Keratinocyte (primary cell): ENCODE measurements around the gene DDX49. TPM values are rescaled to one million over a fixed set of nuclear protein-coding genes. Genes with fewer than 3 reads are reported as not detected.

Source experiments
- DNase-seq: peaks from one replicate; pipeline ENCODE4 v3.0.0-alpha.2; 2011; ENCODE audit warnings: low read depth, missing footprints, low spot score
- FAIRE-seq: peaks from 2 replicates; lab custom pipeline; 2011; peaks lifted over from hg19 to GRCh38; lab: Jason Lieb, UNC
- H2AFZ ChIP-seq: 2 replicates; pipeline ENCODE4 v1.6.0; 2012; ENCODE audit warnings: low read length, control low read depth, inconsistent platforms; ENCODE audit not compliant: control insufficient read depth
- H3K27ac ChIP-seq: 2 replicates; pipeline ENCODE4 v1.5.1; 2011; ENCODE audit warnings: low read length; ENCODE audit not compliant: control insufficient read depth, insufficient read depth
- H3K27me3 ChIP-seq: 3 replicates; pipeline ENCODE4 v1.6.0; 2011; ENCODE audit warnings: low read length; ENCODE audit not compliant: control insufficient read depth, insufficient read depth; ENCODE audit errors: extremely low read depth
- H3K36me3 ChIP-seq, 2 experiments: 2 replicates in 1 of 2; 3 replicates in 1 of 2; pipeline ENCODE4 v1.5.1; 2011; ENCODE audit warnings: low read length in 2 of 2, mild to moderate bottlenecking in 1 of 2; ENCODE audit not compliant: control insufficient read depth in 2 of 2, insufficient read depth in 2 of 2; ENCODE audit errors: extremely low read depth in 1 of 2
- H3K4me1 ChIP-seq: 3 replicates; pipeline ENCODE4 v1.5.1; 2011; ENCODE audit warnings: low read length; ENCODE audit not compliant: control insufficient read depth, insufficient read depth; ENCODE audit errors: extremely low read depth
- H3K4me2 ChIP-seq: 3 replicates; pipeline ENCODE4 v1.6.0; 2011; ENCODE audit warnings: low read depth, low read length; ENCODE audit not compliant: control insufficient read depth, insufficient read depth; ENCODE audit errors: extremely low read depth
- H3K4me3 ChIP-seq, 3 experiments: fragments of 200-600 bp in 1 of 3; sonication (generic) in 1 of 3; 2 replicates in 2 of 3; 3 replicates in 1 of 3; pipeline ENCODE4 v1.5.1; 2011 to 2016; ENCODE audit warnings: low read length in 3 of 3, mild to moderate bottlenecking in 3 of 3, control low read depth in 2 of 3, inconsistent platforms in 1 of 3, low read depth in 1 of 3, mixed read lengths in 1 of 3, mixed run types in 1 of 3, moderate library complexity in 1 of 3; ENCODE audit not compliant: control insufficient read depth in 2 of 3, insufficient read depth in 2 of 3; ENCODE audit errors: extremely low read depth in 1 of 3
- H3K79me2 ChIP-seq: 2 replicates; pipeline ENCODE4 v1.6.0; 2012; ENCODE audit warnings: low read length; ENCODE audit not compliant: control insufficient read depth, insufficient read depth
- H3K9ac ChIP-seq: 3 replicates; pipeline ENCODE4 v1.6.0; 2011; ENCODE audit warnings: low read length; ENCODE audit not compliant: control insufficient read depth, insufficient read depth; ENCODE audit errors: extremely low read depth
- H3K9me1 ChIP-seq: 3 replicates; pipeline ENCODE4 v1.6.0; 2011; ENCODE audit warnings: low read length; ENCODE audit not compliant: control insufficient read depth, insufficient read depth; ENCODE audit errors: extremely low read depth
- H3K9me3 ChIP-seq: 2 replicates; pipeline ENCODE4 v1.5.1; 2012; ENCODE audit warnings: low read depth, low read length; ENCODE audit not compliant: control insufficient read depth
- H4K20me1 ChIP-seq: 3 replicates; pipeline ENCODE4 v1.6.0; 2011; ENCODE audit warnings: low read length; ENCODE audit not compliant: control insufficient read depth, insufficient read depth; ENCODE audit errors: extremely low read depth
- CTCF ChIP-seq, 3 experiments: IDR thresholded peaks in 1 of 3; conservative IDR thresholded peaks in 1 of 3; optimal IDR thresholded peaks in 1 of 3; 2 replicates in 2 of 3; 3 replicates in 1 of 3; pipeline versions ENCODE3 to v1.5.1; 2011; ENCODE audit warnings: low read length in 3 of 3, mild to moderate bottlenecking in 3 of 3, moderate library complexity in 2 of 3, control low read depth in 1 of 3, inconsistent platforms in 1 of 3; ENCODE audit not compliant: insufficient read depth in 2 of 3; ENCODE audit errors: extremely low read depth in 1 of 3
- EZH2 ChIP-seq: IDR thresholded peaks from one replicate; pipeline ENCODE4 v1.6.1; 2012; ENCODE audit warnings: inconsistent platforms, mild to moderate bottlenecking, low read length, moderate library complexity
- dilution Hi-C: fragments of 300-500 bp; cut with MboI; formaldehyde crosslinking; loops from one replicate; pipeline ENCODE4 v1.7.0; 2020; ENCODE audit warnings: low sequenced_read_pairs; ENCODE audit not compliant: extremely low pct_ligation_motif_present
- polyA plus RNA-seq, 5 experiments: library from polyadenylated mRNA; depleted of rRNA in 3 of 5; stranded (reverse) in 3 of 5; stranded (forward) in 1 of 5; unstranded in 1 of 5; fragments of >200 nt; gene quantifications; 1 replicate in 1 of 5; 2 replicates in 3 of 5; 3 replicates in 1 of 5; pipeline versions ENCODE4 v1.2.1 to v1.2.3, GENCODE V29; 2011 to 2012; ENCODE audit warnings: missing spikeins in 2 of 5, low read depth in 1 of 5, low replicate concordance in 1 of 5

Gene DDX49
- polyA plus RNA-seq, 1 donor (not counting 4 experiments of a cell fraction or from before 2014, with no cell fraction given), result 39.2 TPM

GRCh38 chr19:18972851-18973250 lies 53.3 kb downstream of the DDX49 start:
- no peaks in the 10 kb centered on the region for H3K36me3 ChIP-seq
- no peaks in the 10 kb centered on the region for H4K20me1 ChIP-seq
- no peak overlapping the region for H3K4me3 ChIP-seq
- no peaks in the 10 kb centered on the region for H3K9me1 ChIP-seq
- H2AFZ ChIP-seq, result no peak overlapping the region
- FAIRE-seq (no peak), DNase-seq (no peak)
- no peaks in the 10 kb centered on the region for H3K9me3 ChIP-seq
- H3K9ac ChIP-seq, result no peak overlapping the region
- H3K27me3 ChIP-seq, result no peaks in the 10 kb centered on the region
- no peak overlapping the region for H3K4me2 ChIP-seq
- no peak for TF ChIP-seq EZH2
- no peak for TF ChIP-seq CTCF (optimal IDR thresholded peaks at IDR 0.05 in 1 of 3, IDR thresholded peaks at IDR 0.05 in 1 of 3, conservative IDR thresholded peaks at IDR 0.05 in 1 of 3; ENCODE audit: extremely low read depth in 1 of 3, insufficient read depth in 2 of 3, low read length in 3 of 3)
- peaks cover 7% of the 10 kb centered on the region for H3K4me1 ChIP-seq
- H3K79me2 ChIP-seq, result no peaks in the 10 kb centered on the region
- dilution Hi-C loops, result no loop called here
- no peak overlapping the region for H3K27ac ChIP-seq

- H3K36me3 ChIP-seq, result no peaks in the 10 kb centered on the region
- FAIRE-seq (no peak), DNase-seq (no peak)
- dilution Hi-C loops, result no loop called here
- peak overlapping the region; percentile 5 for H3K4me2 ChIP-seq
- H3K27me3 ChIP-seq, result no peaks in the 10 kb centered on the region
- TF ChIP-seq EZH2 (no peak), CTCF (optimal IDR thresholded peaks at IDR 0.05 in 1 of 3, IDR thresholded peaks at IDR 0.05 in 1 of 3, conservative IDR thresholded peaks at IDR 0.05 in 1 of 3; ENCODE audit: extremely low read depth in 1 of 3, insufficient read depth in 2 of 3, low read length in 3 of 3) (no peak)
- H3K9me3 ChIP-seq, result no peaks in the 10 kb centered on the region
- H3K9ac ChIP-seq, result no peak overlapping the region
- no peak overlapping the region for H2AFZ ChIP-seq
- H3K79me2 ChIP-seq, result no peaks in the 10 kb centered on the region
- H4K20me1 ChIP-seq, result no peaks in the 10 kb centered on the region
- H3K4me1 ChIP-seq, result peaks cover 3% of the 10 kb centered on the region
- no peaks in the 10 kb centered on the region for H3K9me1 ChIP-seq
- no peak overlapping the region for H3K4me3 ChIP-seq
- H3K27ac ChIP-seq, result no peak overlapping the region
Measured at GRCh38 chr19:18975011-18975410, 55.5 kb downstream of the DDX49 start.
